ENCODE measurements around the gene OR5T1.

GRCh38 chr11:56292154-56292553 lies 18.2 kb downstream of the OR5T1 start, which contains the start of gene OR8H1:
- TF ChIP-seq CTCF (conservative IDR thresholded peaks at IDR 0.05; ENCODE audit: low read depth in 2 of 2) (no peak), POLR2AphosphoS5 (IDR thresholded peaks at IDR 0.05; ENCODE audit: low read depth) (no peak), NANOG (IDR thresholded peaks at IDR 0.05; ENCODE audit: borderline replicate concordance) (no peak), CREB1 (CRISPR knock-in tag; IDR thresholded peaks at IDR 0.05; ENCODE audit: low read depth) (no peak)

Data from GM23338 (cell line).